HG02885 (cell line): Measurements from ENCODE around the gene PVR.
"Not testable (repeated sequence)": the region's sequence is repeated elsewhere in the genome, so short reads cannot be mapped to it uniquely, and the experiment has no call there.

Source experiments
- ATAC-seq: cut with Tn5 transposase; IDR thresholded peaks from one replicate; pipeline ENCODE4 v1.9.1; 2021; ENCODE audit warnings: mild to moderate bottlenecking; ENCODE audit not compliant: unreplicated experiment, poor library complexity

The PVR gene

GRCh38 chr19:44617110-44617880 lies 26.4 kb upstream of the PVR start:
- ATAC-seq = no peak

- no peak for ATAC-seq
Observed at GRCh38 chr19:44618640-44619357, 24.9 kb upstream of the PVR start.

GRCh38 chr19:44620667-44621066 lies 23.0 kb upstream of the PVR start:
- ATAC-seq = no peak

- ATAC-seq = no peak
Observed at GRCh38 chr19:44621367-44621766, 22.3 kb upstream of the PVR start.

- no peak for ATAC-seq
Observed at GRCh38 chr19:44623080-44623479, 20.6 kb upstream of the PVR start.

GRCh38 chr19:44623626-44624025 lies 20.1 kb upstream of the PVR start:
- ATAC-seq = no peak

GRCh38 chr19:44624840-44625354 lies 18.8 kb upstream of the PVR start:
- no peak for ATAC-seq

GRCh38 chr19:44625637-44626036 lies 18.1 kb upstream of the PVR start:
- ATAC-seq = not testable (repeated sequence)

GRCh38 chr19:44626048-44626624 lies 17.6 kb upstream of the PVR start:
- ATAC-seq = no peak

GRCh38 chr19:44627631-44628030 lies 16.1 kb upstream of the PVR start:
- no peak for ATAC-seq

- ATAC-seq = no peak
Observed at GRCh38 chr19:44628793-44629192, 14.9 kb upstream of the PVR start.

- not testable (repeated sequence) for ATAC-seq
Observed at GRCh38 chr19:44631611-44632010, 12.1 kb upstream of the PVR start.

- not testable (repeated sequence) for ATAC-seq
Observed at GRCh38 chr19:44634058-44634457, 9.7 kb upstream of the PVR start.

GRCh38 chr19:44634785-44635184 lies 8.9 kb upstream of the PVR start:
- no peak for ATAC-seq

GRCh38 chr19:44635581-44636438 lies 7.9 kb upstream of the PVR start:
- no peak for ATAC-seq

GRCh38 chr19:44636439-44637389 lies 7.0 kb upstream of the PVR start:
- ATAC-seq = no peak

GRCh38 chr19:44637390-44637764 lies 6.3 kb upstream of the PVR start:
- no peak for ATAC-seq

- ATAC-seq = no peak
Observed at GRCh38 chr19:44640518-44640917, 3.2 kb upstream of the PVR start.
